ENCODE data around the gene ATP8A1.

The ATP8A1 gene

DNA sequence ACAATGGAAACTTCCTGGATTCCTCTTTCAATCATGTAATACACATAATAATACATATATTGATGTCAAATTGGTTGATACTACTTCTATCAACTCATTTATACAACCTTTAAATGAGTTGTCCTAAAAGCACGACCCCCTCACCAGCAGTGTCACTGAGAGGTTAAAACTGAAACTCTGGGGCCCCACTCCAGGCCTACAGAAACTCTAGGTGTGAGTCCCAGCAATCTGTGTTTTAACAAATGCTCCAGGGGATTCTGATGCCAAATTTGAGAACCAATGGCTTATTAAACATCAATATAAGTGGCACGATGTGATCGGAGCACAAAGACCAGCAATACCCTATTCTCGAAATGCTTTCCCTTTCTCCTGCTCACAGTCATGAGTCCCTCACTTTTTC, 47.9 kb downstream of the ATP8A1 start:
- H3K36me3 ChIP-seq, result peaks cover 7% of the 10 kb centered on the region
- no peak overlapping the region for H3K27ac ChIP-seq
- no peaks in the 10 kb centered on the region for H3K27me3 ChIP-seq (ENCODE audit: insufficient read depth, low read depth, severe bottlenecking)
- no peak for DNase-seq
- TF ChIP-seq, protein P1, sequence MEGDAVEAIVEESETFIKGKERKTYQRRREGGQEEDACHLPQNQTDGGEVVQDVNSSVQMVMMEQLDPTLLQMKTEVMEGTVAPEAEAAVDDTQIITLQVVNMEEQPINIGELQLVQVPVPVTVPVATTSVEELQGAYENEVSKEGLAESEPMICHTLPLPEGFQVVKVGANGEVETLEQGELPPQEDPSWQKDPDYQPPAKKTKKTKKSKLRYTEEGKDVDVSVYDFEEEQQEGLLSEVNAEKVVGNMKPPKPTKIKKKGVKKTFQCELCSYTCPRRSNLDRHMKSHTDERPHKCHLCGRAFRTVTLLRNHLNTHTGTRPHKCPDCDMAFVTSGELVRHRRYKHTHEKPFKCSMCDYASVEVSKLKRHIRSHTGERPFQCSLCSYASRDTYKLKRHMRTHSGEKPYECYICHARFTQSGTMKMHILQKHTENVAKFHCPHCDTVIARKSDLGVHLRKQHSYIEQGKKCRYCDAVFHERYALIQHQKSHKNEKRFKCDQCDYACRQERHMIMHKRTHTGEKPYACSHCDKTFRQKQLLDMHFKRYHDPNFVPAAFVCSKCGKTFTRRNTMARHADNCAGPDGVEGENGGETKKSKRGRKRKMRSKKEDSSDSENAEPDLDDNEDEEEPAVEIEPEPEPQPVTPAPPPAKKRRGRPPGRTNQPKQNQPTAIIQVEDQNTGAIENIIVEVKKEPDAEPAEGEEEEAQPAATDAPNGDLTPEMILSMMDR (IDR thresholded peaks at IDR 0.05; ENCODE audit: low read depth, low read length), result no peak
- H3K9me3 ChIP-seq (ENCODE audit: severe bottlenecking), result no peaks in the 10 kb centered on the region
- no peak overlapping the region for H3K4me3 ChIP-seq (ENCODE audit: low read depth, low read length)

DNA sequence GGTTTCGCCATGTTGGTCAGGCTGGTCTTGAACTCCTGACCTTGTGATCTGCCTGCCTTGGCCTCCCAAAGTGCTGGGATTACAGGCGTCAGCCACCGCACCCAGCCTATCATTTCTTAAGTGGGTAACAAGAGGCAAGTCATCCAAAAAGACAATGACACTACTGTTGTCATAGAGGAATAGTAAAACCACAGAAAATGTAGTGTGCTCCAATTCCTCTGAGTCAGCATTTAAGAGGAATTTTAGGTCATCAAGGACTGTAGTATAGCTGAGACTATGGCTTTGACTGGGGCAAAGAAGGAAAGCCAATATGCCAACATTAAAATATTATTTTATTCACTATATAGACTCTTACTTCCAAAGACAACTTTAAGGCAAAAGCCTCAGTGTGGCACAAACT, 48.4 kb downstream of the ATP8A1 start:
- no peaks in the 10 kb centered on the region for H3K9me3 ChIP-seq (ENCODE audit: severe bottlenecking)
- no peak overlapping the region for H3K4me3 ChIP-seq (ENCODE audit: low read depth, low read length)
- TF ChIP-seq, protein P1 (IDR thresholded peaks at IDR 0.05; ENCODE audit: low read depth, low read length), result no peak
- H3K27me3 ChIP-seq (ENCODE audit: insufficient read depth, low read depth, severe bottlenecking), result no peaks in the 10 kb centered on the region
- DNase-seq, result no peak
- H3K36me3 ChIP-seq, result peaks cover 7% of the 10 kb centered on the region
- H3K27ac ChIP-seq, result no peak overlapping the region

DNA sequence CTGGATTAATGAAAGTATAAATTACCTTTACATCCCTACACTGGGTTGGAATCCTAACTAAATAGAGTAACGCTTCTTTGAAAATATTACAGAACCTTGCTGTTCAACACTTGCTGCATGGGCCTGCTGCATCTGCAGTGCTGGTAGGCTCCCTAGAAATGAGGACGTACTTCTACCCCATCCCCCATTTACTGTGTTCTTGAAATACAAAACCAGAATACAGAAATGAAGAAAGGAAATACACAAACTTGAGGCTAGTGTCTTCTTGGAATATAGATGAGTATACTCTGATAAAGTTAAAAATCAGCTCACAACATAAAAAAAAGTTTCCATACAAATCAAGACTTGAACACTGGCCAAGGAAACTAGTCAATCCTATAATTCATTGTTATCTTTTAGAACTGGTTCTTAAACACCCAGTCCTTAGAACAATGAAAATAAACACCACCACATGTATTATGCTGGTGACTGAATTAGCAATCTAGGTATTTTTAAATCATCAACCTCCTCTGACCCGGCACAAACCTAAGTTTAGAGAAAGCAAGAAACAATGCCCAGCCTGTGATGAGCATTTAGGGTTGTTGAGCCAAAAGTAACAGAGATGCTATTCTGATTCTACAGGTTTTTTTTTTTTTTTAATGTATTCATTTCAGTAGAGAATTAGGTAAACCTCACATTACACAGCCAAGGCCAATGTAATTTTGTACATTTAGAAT, 49.7 kb downstream of the ATP8A1 start:
- H3K27ac ChIP-seq, result no peak overlapping the region
- H3K36me3 ChIP-seq, result peaks cover 7% of the 10 kb centered on the region
- DNase-seq, result no peak
- no peaks in the 10 kb centered on the region for H3K9me3 ChIP-seq (ENCODE audit: severe bottlenecking)
- H3K27me3 ChIP-seq (ENCODE audit: insufficient read depth, low read depth, severe bottlenecking), result no peaks in the 10 kb centered on the region
- H3K4me3 ChIP-seq (ENCODE audit: low read depth, low read length), result no peak overlapping the region
- TF ChIP-seq, protein P1 (IDR thresholded peaks at IDR 0.05; ENCODE audit: low read depth, low read length), result no peak

DNA sequence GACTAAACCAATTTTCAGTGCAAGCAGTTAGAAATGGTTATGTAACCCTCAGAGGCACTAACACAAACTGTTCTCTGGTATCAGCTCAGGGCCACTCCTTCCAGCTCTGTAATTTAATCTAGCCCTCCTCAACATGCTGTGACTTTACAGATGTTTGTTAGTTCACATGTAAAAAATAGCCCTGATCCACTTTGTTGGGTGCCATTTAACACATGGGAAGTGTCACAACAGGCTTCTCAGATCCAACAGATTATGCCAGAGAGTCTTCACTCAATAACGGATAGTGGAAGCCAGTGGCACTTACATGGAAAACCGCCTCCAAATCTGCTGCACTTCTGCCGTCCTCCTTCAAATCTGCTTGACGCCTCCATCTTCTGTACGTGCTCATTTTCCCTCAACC, 51.6 kb downstream of the ATP8A1 start:
- H3K27me3 ChIP-seq (ENCODE audit: insufficient read depth, low read depth, severe bottlenecking), result no peaks in the 10 kb centered on the region
- TF ChIP-seq, protein P1 (IDR thresholded peaks at IDR 0.05; ENCODE audit: low read depth, low read length), result no peak
- no peak overlapping the region for H3K27ac ChIP-seq
- H3K4me3 ChIP-seq (ENCODE audit: low read depth, low read length), result no peak overlapping the region
- DNase-seq, result no peak
- H3K36me3 ChIP-seq, result peaks cover 4% of the 10 kb centered on the region; the same call in 1 of the 2 replicates
- no peaks in the 10 kb centered on the region for H3K9me3 ChIP-seq (ENCODE audit: severe bottlenecking)

DNA sequence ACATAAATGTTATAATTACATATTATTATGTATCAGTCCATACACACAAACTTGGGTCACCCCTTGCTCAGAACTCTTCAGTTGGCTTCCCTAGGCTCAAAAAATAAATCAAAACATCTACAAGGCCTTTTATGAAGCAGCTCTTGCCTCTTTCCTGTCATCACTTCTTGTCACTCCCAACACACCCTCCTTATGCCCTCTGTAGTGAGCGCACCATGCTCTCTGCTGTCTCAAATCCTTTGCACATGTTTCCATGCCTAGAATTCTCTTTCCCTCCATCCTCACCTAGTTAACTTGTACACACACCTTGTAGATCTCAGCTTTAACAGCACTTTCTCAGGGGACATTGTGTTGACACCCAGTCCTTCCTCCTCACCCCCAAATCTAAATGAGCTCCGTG, 53.0 kb downstream of the ATP8A1 start:
- TF ChIP-seq, protein P1 (IDR thresholded peaks at IDR 0.05; ENCODE audit: low read depth, low read length), result no peak
- peaks cover 4% of the 10 kb centered on the region; the same call in 1 of the 2 replicates for H3K36me3 ChIP-seq
- H3K27me3 ChIP-seq (ENCODE audit: insufficient read depth, low read depth, severe bottlenecking), result no peaks in the 10 kb centered on the region
- no peak overlapping the region for H3K27ac ChIP-seq
- H3K4me3 ChIP-seq (ENCODE audit: low read depth, low read length), result no peak overlapping the region
- DNase-seq, result no peak
- H3K9me3 ChIP-seq (ENCODE audit: severe bottlenecking), result no peaks in the 10 kb centered on the region

DNA sequence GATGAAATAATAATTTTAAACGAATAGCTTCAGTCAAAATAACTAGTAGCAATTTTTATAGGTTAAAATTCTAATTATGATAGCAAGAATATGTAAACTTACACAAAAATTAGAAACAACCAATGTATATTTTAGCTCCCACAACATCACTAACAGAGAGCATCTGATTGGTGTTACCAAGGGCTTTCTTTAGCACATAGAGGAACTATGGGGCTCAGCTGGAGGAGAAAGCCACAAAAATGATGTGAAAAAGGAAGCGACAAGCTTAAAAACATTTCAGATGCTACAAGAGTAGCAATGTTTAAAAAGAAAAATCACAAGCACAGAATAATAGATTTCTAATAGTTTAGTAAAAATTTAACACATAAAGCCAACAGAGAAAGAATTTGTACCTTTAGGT, 56.3 kb downstream of the ATP8A1 start:
- H3K27ac ChIP-seq, result no peak overlapping the region
- DNase-seq, result no peak
- H3K4me3 ChIP-seq (ENCODE audit: low read depth, low read length), result no peak overlapping the region
- H3K36me3 ChIP-seq, result no peaks in the 10 kb centered on the region
- TF ChIP-seq, protein P1 (IDR thresholded peaks at IDR 0.05; ENCODE audit: low read depth, low read length), result no peak
- no peaks in the 10 kb centered on the region for H3K9me3 ChIP-seq (ENCODE audit: severe bottlenecking)
- H3K27me3 ChIP-seq (ENCODE audit: insufficient read depth, low read depth, severe bottlenecking), result no peaks in the 10 kb centered on the region

All from WERI-Rb-1 (cell line).